ENCODE measurements around the gene TMSB15A.
A peak's percentile ranks its signal among the peaks of the same experiment; 100 is the strongest.
"Not testable (repeated sequence)": the region's sequence is repeated elsewhere in the genome, so short reads cannot be mapped to it uniquely, and the experiment has no call there.

The TMSB15A gene

DNA sequence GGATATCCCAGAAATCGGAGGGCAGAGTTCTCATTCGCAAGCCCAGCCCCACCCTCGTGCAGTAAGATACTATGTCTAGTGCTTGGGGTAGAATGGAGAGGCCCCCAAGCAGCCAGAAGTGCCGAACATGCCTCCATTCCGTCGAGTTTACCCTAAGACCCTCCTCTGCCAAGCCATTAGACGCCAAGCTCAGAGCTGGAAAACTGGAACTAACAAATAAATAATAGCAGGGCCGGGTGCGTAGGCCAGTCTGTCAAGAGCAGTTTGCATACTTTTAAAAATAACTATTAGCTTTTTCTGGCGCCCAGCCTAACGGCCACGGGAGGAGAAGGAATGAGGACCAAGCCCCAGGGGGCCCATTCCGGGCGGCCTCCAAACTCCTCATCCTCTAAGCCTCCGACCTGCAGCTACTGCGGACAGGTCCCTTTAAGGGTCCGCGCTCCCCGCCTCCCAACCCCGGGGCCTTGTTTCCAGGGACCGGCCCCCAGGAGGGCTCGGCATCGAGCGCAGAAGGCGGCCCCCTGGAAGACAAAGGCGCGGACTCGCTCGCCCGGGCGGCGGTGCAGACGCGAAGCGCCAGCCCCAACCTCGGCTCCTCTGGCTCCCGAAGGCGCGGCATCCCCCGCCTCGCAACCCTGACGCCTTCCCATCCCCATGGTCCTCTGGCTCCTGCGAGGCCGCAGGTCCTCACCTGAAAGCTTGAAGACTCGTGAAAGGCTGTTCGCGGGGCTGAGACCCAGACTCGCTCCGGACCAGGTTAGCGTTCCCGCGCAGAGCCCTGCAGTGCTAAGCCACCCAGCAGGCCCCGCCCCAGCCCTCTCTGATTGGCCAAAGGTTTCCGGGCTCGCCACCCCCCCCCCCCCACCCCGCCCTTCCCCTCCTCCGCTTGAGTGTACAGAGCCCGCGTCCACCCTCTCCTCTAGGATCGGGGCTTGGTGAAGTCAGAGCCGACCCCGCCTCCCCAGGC lies at the start of gene TMSB15A:
TMSB15A (minus strand) TSS at position 765 of the 967 bp plus-strand sequence.
- peak; percentile 32 for DNase-seq

DNA sequence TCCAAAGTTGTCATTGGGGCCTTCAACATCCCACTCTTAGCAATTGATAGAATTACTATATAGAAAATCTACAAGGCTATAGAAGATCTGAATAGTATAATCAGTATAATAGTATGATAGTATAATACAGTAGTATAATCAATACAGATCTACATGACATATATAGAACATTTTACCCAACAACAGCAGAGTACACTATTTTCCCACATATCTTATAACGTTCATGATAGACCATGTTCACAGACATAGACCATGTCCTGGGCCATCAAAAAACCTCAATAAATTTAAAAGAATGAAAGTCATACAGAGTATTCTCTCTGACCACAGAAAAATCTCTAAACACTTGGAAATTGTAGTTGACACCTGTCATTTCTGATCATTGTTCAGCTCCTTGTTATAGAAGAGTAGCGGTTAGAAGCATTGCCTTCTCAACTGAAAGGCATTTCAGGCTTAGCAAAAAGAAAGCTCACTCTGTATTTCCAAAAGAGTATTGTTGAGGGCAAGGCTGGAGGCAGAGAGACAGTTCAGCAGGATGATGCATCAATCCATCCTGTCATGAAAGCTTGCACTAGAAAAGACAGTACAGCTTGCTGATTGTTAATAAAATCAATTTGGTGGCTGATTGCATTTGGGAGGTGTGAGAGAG lies 44.0 kb upstream of the TMSB15A start:
- DNase-seq: no peak

DNA sequence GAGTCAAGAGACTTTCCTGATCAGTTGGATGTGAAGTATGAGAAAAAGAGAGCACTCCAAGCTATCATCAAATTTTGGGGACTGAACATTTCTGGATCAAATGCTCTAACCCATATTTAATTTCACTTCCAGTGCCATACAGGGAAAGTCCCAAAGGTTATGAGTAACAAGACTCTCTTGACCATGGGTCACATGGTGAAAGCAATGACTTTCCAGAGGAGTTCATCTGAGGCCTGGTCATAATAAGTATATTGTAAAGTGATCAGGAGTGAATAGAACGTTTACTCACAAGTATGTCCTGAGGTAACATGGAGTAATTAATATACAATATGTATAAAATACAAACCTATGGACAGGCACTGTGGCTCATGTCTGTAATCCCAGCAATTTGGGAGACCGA lies 42.1 kb upstream of the TMSB15A start:
- no peak for DNase-seq

DNA sequence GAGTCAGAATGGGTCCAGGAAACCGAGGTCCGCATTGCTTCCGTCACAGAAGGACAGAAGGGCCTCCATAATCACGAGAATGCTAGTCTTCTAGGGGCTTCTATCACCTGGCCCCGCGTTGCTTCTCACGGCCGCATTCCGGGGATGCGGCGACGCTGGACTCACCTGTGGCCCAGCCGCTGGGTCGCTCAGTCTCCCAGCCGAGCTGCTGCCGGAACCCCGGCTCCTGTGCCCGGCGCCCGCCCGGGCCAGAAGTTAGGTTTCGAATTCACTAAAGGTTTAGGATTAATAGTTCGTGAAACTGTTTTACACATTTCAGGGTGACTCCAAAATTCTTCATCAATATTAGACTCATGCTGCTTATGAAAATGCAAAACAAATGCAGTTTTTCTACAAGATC lies 31.7 kb upstream of the TMSB15A start:
- DNase-seq: no peak

DNA sequence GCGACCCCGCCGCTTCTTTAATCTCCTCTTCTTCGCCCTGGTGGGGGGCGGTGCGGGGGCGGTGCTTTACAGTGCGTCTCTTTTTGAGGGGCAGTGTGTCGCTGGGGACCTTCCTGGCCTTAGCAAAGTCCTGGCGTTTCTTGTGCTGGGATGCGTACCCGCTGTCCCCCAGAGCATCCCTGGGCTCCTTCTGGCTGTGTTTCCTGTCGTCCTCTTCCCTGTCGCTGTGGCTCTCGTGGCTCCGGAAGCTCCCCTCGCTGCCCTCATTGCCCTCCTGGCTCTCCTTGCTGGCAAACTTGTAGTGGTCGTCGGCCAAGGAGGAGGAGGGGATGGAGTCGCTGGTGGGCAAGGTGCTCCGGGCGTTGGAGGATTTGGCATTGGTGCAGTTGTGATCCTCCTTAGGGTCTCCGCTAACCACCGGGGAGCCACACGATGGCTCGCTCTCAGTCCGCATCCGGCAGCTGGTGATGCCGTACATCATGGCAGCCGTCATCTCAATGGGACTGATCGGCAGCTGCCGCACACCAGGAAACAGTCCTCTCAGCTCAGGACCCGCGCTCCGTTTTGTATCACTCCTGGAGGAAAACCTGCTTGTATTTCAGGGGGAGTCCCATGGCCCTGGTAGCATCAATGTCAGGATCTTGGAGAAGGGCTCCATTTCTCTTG lies 30.4 kb upstream of the TMSB15A start:
- DNase-seq: no peak

DNA sequence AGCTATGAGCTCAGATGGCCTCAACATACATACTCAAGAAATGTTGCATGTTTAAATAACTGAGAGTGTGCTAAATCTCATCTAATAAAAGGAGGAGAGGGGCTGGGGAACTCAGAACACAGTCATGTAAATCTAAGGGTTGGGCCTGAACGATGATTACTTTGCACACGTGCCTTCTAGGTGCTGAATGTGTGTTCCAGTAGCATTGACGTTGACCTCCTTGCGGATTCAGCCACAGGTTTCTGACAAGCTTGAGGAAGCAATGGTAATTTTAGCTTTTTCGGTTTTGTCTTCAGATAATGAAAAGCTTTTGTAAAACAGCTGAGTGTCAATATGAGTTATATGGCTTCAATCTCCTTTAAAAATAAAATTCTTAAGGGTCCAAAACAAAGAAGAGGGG lies 29.6 kb upstream of the TMSB15A start:
- DNase-seq: not testable (repeated sequence)

DNA sequence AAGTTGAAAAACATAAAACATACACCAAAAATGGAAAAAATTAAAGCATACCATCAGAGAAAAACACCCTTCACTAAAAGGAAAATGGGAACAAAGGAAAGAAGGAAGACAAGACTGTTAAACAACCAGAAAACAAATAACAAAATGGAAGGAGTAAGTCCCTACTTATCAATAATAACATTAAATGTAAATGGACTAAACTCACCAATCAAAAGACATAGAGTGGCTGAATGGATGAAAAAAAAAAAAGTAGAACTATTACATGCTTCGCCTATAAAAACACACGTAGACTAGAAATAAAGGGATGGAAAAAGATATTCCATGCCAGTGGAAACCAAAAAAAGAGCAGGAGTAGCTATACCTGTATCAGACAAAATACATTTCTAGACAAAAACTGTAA lies 19.4 kb upstream of the TMSB15A start:
- no peak for DNase-seq

DNA sequence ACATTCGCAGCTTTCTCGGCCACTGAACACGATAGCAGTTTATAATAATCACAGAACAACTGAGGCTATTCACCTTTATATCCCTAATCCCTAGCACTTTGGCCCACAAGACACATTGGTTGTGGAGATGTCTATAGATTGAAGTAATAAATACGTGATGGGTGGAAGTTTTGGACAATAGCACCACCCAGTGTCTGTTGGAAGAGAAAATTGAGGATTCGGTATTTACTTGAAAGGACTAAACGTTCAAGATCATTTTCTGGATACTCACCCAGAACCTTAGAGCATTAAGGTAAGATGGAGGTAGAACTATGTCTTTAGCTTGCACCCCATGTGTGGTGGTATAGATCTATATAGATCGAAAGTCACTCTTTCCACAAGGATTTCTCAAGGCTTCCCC lies 787 bp upstream of the TMSB15A start:
- no peak for DNase-seq

DNA sequence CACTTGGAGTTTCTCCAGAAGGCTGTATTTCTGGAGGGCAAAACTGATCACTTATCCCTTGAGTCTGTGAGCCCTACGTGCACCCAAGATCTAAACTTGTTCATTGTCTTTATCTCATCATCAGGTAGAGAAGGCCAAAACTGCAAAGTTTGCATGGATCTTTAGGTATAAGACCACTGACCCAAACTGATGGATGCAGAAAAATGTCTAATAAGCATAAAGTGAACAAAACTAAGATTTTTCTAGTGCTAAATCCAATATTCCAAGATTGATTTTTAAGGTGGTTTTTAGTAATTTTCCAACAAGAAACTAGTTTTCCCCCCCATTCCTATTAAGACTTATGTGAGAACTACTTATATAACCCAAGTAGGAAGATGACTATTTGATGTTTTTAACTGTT lies 2.0 kb downstream of the TMSB15A start:
- no peak for DNase-seq

DNA sequence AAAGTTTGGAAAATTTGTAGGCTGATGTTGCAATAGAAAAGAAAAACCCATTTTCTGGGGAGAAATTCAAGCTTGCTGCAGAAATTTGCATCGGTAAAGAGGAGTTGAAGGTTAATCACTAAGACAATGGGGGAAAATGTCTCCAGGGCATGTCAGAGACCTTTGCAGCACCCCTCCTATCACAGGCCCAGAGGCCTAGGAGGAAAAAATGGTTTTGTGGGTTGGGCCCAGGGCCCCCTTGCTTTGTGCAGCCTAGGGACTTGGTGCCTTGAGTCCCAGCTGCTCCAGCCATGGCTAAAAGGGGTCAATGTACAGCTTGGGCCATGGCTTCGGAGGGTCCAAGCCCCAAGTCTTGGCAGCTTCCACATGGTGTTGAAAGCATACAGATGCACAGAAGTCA lies 17.8 kb downstream of the TMSB15A start:
- no peak for DNase-seq

DNA sequence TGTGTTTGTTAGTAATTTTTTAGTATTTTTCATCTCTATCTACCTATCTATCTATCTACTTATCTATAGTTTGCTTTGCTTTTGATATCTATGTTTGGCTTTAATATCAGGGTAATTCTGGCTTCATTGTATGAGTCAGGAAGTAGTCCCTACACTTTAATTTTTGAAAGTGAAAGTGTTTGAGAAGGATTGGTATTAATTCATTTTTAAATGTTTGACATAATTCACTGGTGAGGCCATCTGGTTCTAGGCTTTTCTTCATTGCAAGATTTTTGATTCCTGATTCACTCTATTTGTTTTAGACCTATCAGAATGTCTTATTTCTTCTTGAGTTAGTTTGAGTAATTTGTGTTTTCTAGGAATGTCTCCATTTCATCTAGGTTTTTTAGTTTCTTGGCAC lies 24.8 kb downstream of the TMSB15A start:
- no peak for DNase-seq

DNA sequence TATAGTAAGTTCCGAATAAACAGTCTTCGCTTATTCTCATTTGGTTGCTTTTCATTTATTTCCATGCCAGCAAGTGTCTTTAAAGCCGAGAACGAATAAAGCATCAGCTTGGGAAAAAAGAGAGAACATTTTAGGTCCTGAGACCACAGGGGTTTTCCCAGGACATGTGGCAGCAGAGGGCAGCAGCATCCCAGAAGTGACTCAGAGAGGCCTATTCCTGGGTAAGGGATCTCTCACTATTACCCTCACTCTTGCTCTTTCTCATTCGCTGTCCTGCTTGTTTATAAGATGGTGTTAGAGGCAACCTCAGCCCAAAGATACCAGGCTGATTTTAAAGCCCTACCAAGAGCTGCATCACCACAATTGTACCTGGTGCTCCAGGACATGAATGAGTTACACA lies 37.8 kb downstream of the TMSB15A start:
- DNase-seq: not testable (repeated sequence)

DNA sequence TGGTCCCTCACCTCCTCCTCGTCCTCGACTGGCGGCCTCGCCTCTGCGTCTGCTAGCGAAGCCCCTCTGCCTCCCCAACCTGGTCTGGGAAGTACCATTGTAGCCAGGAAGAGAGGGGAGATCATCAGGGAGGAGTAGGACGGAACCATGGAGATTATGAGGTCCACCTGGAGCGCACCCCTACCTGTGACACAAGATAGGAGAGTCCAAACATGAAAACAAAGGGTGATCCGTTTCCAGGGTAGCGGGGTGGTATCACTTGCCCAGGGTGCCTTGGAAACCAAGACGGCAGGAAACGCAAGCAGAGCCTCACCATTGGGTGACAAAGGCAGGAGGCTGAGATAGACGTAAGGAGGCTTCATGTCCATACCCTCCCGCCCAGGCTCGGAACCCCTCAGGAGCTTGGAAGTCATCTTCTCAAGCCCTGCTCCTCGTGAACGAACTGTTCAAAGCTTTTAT lies 44.7 kb downstream of the TMSB15A start, which contains the start of gene TCP11X2:
TCP11X2 (minus strand) TSS at position 51 of the 459 bp plus-strand sequence.
- not testable (repeated sequence) for DNase-seq

DNA sequence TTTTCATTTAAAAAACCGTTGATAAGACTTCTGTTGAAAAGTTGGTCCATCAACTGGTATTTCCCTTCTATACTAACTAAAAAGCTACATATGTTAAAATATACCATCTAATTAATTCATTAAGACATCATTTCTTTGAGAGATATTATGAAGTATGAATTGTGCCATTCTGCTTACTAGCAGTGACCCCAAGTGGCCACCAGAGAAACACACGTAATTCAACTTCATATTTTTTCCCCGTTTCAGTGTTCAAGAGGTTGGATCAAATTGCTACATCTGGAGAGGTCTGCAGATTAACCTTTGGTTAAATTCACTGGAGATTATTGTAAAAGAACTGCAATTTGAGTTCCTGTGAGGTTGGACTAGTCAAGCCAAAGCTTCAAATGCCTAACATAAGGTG lies 46.3 kb downstream of the TMSB15A start:
- not testable (repeated sequence) for DNase-seq
